ENCODE data around the gene SPIRE1.

Gene SPIRE1

GRCh38 chr18:12451428-12451827 lies 206.5 kb downstream of the SPIRE1 start:
- no peak overlapping the region for H3K4me3 ChIP-seq (ENCODE audit: low read length)
- no peak overlapping the region for H3K27ac ChIP-seq (ENCODE audit: low read length)
- no peaks in the 10 kb centered on the region for H3K4me1 ChIP-seq (ENCODE audit: insufficient read depth, low read length)
- no peaks in the 10 kb centered on the region for H3K27me3 ChIP-seq (ENCODE audit: insufficient read depth, low read length)
- no peak overlapping the region for H3K9ac ChIP-seq (ENCODE audit: low read depth, low read length)
- H3K9me3 ChIP-seq (ENCODE audit: insufficient read depth, low read depth, low read length) = no peaks in the 10 kb centered on the region
- H3K36me3 ChIP-seq (ENCODE audit: insufficient read depth, low read depth, low read length) = peaks cover 12% of the 10 kb centered on the region; the same call in 1 of the 2 replicates

GRCh38 chr18:12449051-12449785 lies 208.7 kb downstream of the SPIRE1 start:
- H3K4me1 ChIP-seq (ENCODE audit: insufficient read depth, low read length) = no peaks in the 10 kb centered on the region
- no peak overlapping the region for H3K4me3 ChIP-seq (ENCODE audit: low read length)
- peaks cover 12% of the 10 kb centered on the region; the same call in 1 of the 2 replicates for H3K36me3 ChIP-seq (ENCODE audit: insufficient read depth, low read depth, low read length)
- H3K27ac ChIP-seq (ENCODE audit: low read length) = no peak overlapping the region
- no peak overlapping the region for H3K9ac ChIP-seq (ENCODE audit: low read depth, low read length)
- peaks cover 3% of the 10 kb centered on the region; the same call in 1 of the 2 replicates for H3K9me3 ChIP-seq (ENCODE audit: insufficient read depth, low read depth, low read length)
- no peaks in the 10 kb centered on the region for H3K27me3 ChIP-seq (ENCODE audit: insufficient read depth, low read length)

GRCh38 chr18:12445554-12445953 lies 212.4 kb downstream of the SPIRE1 start:
- H3K9ac ChIP-seq (ENCODE audit: low read depth, low read length) = no peak overlapping the region
- H3K36me3 ChIP-seq (ENCODE audit: insufficient read depth, low read depth, low read length) = peaks cover 16% of the 10 kb centered on the region; the same call in 1 of the 2 replicates
- H3K4me3 ChIP-seq (ENCODE audit: low read length) = no peak overlapping the region
- no peaks in the 10 kb centered on the region for H3K4me1 ChIP-seq (ENCODE audit: insufficient read depth, low read length)
- H3K27me3 ChIP-seq (ENCODE audit: insufficient read depth, low read length) = no peaks in the 10 kb centered on the region
- H3K9me3 ChIP-seq (ENCODE audit: insufficient read depth, low read depth, low read length) = peaks cover 13% of the 10 kb centered on the region; the same call in 1 of the 2 replicates
- no peak overlapping the region for H3K27ac ChIP-seq (ENCODE audit: low read length)

DNA sequence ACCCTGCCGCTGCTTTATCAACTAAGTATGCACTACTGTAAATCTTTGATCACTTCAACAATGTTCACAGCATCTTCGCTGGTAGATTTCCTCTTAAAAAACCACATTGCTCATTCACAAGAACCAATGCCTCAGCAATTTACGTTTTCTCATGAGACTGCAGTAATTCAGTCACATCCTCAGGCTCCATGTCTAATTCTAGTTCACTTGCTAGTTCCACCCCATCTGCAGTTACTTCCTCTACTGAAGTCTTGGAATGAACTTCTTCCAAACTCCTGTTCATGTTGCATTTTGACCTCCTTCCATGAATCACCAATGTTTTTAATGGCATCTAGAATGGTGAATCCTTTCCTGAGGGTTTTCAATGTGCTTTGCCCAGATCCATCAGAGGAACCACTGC lies 214.4 kb downstream of the SPIRE1 start:
- Histone ChIP-seq H3K9me3 (ENCODE audit: insufficient read depth, low read depth, low read length) (peaks cover 13% of the 10 kb centered on the region; the same call in 1 of the 2 replicates), H3K4me3 (ENCODE audit: low read length) (no peak overlapping the region), H3K9ac (ENCODE audit: low read depth, low read length) (no peak overlapping the region), H3K36me3 (ENCODE audit: insufficient read depth, low read depth, low read length) (peaks cover 4% of the 10 kb centered on the region; the same call in 1 of the 2 replicates), H3K27me3 (ENCODE audit: insufficient read depth, low read length) (no peaks in the 10 kb centered on the region), H3K4me1 (ENCODE audit: insufficient read depth, low read length) (no peaks in the 10 kb centered on the region), H3K27ac (ENCODE audit: low read length) (no peak overlapping the region)

DNA sequence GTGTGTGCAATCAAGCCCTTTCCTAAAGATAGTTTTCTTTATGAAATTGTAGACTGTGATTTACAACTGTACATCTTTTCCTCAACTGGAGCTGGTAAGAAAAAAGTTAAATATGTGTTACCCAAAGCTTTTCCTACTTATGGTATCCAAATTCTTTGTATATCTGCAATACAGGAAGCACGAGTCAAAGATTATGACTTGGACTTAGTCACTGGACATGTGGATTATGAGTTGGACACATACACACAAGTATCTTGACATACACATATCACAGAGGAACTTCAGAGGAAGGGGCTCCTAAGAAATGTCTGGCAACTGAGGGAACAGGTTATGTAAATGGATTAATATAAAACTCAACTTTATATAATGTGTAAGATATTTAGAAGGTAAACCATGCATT lies 215.0 kb downstream of the SPIRE1 start:
- no peak overlapping the region for H3K9ac ChIP-seq (ENCODE audit: low read depth, low read length)
- no peak overlapping the region for H3K27ac ChIP-seq (ENCODE audit: low read length)
- no peaks in the 10 kb centered on the region for H3K4me1 ChIP-seq (ENCODE audit: insufficient read depth, low read length)
- H3K9me3 ChIP-seq (ENCODE audit: insufficient read depth, low read depth, low read length) = peaks cover 13% of the 10 kb centered on the region; the same call in 1 of the 2 replicates
- H3K36me3 ChIP-seq (ENCODE audit: insufficient read depth, low read depth, low read length) = peaks cover 4% of the 10 kb centered on the region; the same call in 1 of the 2 replicates
- no peaks in the 10 kb centered on the region for H3K27me3 ChIP-seq (ENCODE audit: insufficient read depth, low read length)
- H3K4me3 ChIP-seq (ENCODE audit: low read length) = no peak overlapping the region

GRCh38 chr18:12441475-12442034 lies 216.4 kb downstream of the SPIRE1 start:
- peaks cover 4% of the 10 kb centered on the region; the same call in 1 of the 2 replicates for H3K36me3 ChIP-seq (ENCODE audit: insufficient read depth, low read depth, low read length)
- H3K4me1 ChIP-seq (ENCODE audit: insufficient read depth, low read length) = no peaks in the 10 kb centered on the region
- H3K27me3 ChIP-seq (ENCODE audit: insufficient read depth, low read length) = no peaks in the 10 kb centered on the region
- no peak overlapping the region for H3K4me3 ChIP-seq (ENCODE audit: low read length)
- no peak overlapping the region for H3K9ac ChIP-seq (ENCODE audit: low read depth, low read length)
- no peak overlapping the region for H3K27ac ChIP-seq (ENCODE audit: low read length)
- H3K9me3 ChIP-seq (ENCODE audit: insufficient read depth, low read depth, low read length) = peaks cover 13% of the 10 kb centered on the region; the same call in 1 of the 2 replicates

DNA sequence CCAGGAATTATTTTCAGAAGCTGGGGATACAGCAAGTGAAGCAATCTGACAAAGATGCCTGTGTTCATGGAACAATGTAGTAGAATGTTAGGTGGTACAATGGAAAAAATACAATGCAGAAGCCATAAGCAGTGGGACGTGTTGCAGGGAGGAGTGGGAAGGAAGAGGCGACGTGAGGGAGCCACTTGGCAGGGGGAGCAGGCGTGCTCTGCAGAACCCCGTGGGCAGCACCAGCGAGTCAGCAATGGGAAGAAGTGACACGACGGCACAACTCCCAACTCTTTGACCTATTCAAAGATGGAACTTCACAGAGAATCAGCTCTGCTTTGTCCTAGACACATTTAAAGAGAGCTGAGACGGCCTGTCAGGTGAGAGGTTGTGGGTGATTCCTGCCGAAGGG lies 219.7 kb downstream of the SPIRE1 start:
- no peak overlapping the region for H3K4me3 ChIP-seq (ENCODE audit: low read length)
- H3K27ac ChIP-seq (ENCODE audit: low read length) = no peak overlapping the region
- H3K27me3 ChIP-seq (ENCODE audit: insufficient read depth, low read length) = no peaks in the 10 kb centered on the region
- 0 out of 2 replicates have a peak, but pooled peaks cover 3% of the 10 kb centered on the region for H3K4me1 ChIP-seq (ENCODE audit: insufficient read depth, low read length)
- H3K9me3 ChIP-seq (ENCODE audit: insufficient read depth, low read depth, low read length) = 0 out of 2 replicates have a peak, but pooled peaks cover under 1% of the 10 kb centered on the region
- H3K9ac ChIP-seq (ENCODE audit: low read depth, low read length) = no peak overlapping the region
- H3K36me3 ChIP-seq (ENCODE audit: insufficient read depth, low read depth, low read length) = peaks cover 10% of the 10 kb centered on the region; the same call in 1 of the 2 replicates

DNA sequence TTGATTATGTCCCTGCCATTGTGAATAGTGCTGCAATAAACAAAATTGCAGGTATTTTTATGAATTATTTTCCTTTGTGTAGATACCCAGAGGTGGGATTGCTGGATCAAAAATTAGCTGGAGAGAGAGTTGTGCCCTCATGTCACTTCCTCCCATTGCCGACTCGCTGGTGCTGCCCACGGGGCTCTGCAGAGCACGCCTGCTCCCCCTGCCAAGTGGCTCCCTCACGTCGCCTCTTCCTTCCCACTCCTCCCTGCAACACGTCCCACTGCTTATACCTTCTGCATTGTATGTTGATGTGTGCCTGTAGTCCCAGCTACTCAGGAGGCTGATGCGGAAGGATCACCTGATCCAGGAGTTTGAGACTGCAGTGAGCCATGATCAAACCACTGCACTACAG lies 222.0 kb downstream of the SPIRE1 start:
- Histone ChIP-seq H3K9ac (ENCODE audit: low read depth, low read length) (no peak overlapping the region), H3K27me3 (ENCODE audit: insufficient read depth, low read length) (no peaks in the 10 kb centered on the region), H3K4me3 (ENCODE audit: low read length) (no peak overlapping the region), H3K36me3 (ENCODE audit: insufficient read depth, low read depth, low read length) (peaks cover 24% of the 10 kb centered on the region; the same call in 1 of the 2 replicates), H3K27ac (ENCODE audit: low read length) (no peak overlapping the region), H3K4me1 (ENCODE audit: insufficient read depth, low read length) (0 out of 2 replicates have a peak, but pooled peaks cover 3% of the 10 kb centered on the region), H3K9me3 (ENCODE audit: insufficient read depth, low read depth, low read length) (no peaks in the 10 kb centered on the region)

GRCh38 chr18:12434541-12434929 lies 223.4 kb downstream of the SPIRE1 start:
- Histone ChIP-seq H3K27me3 (ENCODE audit: insufficient read depth, low read length) (no peaks in the 10 kb centered on the region), H3K4me3 (ENCODE audit: low read length) (no peak overlapping the region), H3K36me3 (ENCODE audit: insufficient read depth, low read depth, low read length) (peaks cover 29% of the 10 kb centered on the region; the same call in 1 of the 2 replicates), H3K9ac (ENCODE audit: low read depth, low read length) (no peak overlapping the region; the same call in 1 of the 2 replicates), H3K4me1 (ENCODE audit: insufficient read depth, low read length) (0 out of 2 replicates have a peak, but pooled peaks cover 3% of the 10 kb centered on the region), H3K9me3 (ENCODE audit: insufficient read depth, low read depth, low read length) (no peaks in the 10 kb centered on the region), H3K27ac (ENCODE audit: low read length) (no peak overlapping the region)

DNA sequence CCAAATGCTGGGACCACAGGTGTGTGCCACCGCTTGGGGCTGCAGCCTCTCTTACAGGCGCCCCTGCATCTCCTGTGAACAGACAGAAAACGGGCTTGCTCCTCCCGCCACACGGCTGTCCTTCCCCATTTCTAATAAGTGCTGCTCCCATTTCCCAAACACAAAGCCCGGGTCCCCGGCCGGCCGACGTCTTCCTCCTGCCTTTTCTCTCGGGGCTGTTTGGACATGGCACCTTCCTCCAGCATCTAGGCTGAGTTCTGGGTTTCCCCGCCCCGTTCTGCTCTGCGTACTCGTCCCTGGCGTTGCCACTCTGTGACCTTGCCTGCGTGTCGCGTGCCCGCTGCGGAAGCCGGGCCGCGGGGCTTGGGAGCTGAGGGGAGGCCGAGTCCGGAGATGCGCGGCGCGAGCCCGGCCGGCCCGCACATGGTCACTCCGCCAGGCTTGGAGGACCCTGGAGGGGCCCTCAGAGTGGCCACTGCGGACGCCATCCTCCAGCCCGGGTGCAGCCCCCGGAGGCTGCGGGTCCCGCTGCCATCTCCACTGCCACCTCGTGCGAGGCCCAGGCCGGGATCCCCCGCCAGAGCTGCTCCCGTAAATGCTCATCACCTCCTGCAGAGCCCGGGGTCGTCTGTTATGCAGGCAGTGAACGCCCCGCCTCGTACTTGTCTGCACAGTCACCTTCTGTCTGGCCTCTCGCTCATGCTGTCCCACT lies 223.9 kb downstream of the SPIRE1 start:
- Histone ChIP-seq H3K4me3 (ENCODE audit: low read length) (no peak overlapping the region), H3K9ac (ENCODE audit: low read depth, low read length) (no peak overlapping the region; the same call in 1 of the 2 replicates), H3K27ac (ENCODE audit: low read length) (no peak overlapping the region), H3K27me3 (ENCODE audit: insufficient read depth, low read length) (no peaks in the 10 kb centered on the region), H3K36me3 (ENCODE audit: insufficient read depth, low read depth, low read length) (peaks cover 33% of the 10 kb centered on the region; the same call in 1 of the 2 replicates), H3K9me3 (ENCODE audit: insufficient read depth, low read depth, low read length) (no peaks in the 10 kb centered on the region), H3K4me1 (ENCODE audit: insufficient read depth, low read length) (0 out of 2 replicates have a peak, but pooled peaks cover 3% of the 10 kb centered on the region)

DNA sequence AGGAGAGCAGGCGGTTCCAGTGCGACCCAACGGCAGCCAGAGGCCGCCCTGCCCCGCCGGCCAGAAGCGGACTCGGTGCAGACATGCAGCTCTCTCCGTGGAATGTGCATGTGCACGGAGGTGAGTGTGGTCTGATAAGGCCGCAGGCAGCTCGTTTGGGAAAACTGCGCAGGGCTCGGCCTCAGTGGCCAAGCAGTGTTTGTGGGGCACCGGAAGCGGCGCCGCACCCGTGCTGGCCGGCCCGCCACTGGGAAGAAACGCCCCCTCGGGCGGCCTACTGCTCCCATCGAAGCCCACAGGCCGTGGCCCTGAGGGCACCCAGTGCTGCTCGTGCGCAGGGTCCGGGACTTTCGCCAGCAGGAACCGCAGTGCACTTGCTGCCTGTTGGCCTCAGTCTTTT lies 225.0 kb downstream of the SPIRE1 start:
- H3K9me3 ChIP-seq (ENCODE audit: insufficient read depth, low read depth, low read length) = no peaks in the 10 kb centered on the region
- H3K4me1 ChIP-seq (ENCODE audit: insufficient read depth, low read length) = 0 out of 2 replicates have a peak, but pooled peaks cover 3% of the 10 kb centered on the region
- H3K27me3 ChIP-seq (ENCODE audit: insufficient read depth, low read length) = no peaks in the 10 kb centered on the region
- H3K36me3 ChIP-seq (ENCODE audit: insufficient read depth, low read depth, low read length) = peaks cover 44% of the 10 kb centered on the region
- H3K9ac ChIP-seq (ENCODE audit: low read depth, low read length) = no peak overlapping the region
- H3K27ac ChIP-seq (ENCODE audit: low read length) = no peak overlapping the region
- no peak overlapping the region for H3K4me3 ChIP-seq (ENCODE audit: low read length)

Data from iPS-20b (cell line).